MM.1S (cell line): ENCODE measurements around the gene TFR2.

ENCODE experiments used
- DNase-seq: peaks from one replicate; pipeline ENCODE4 v3.0.0-alpha.2; 2015
- H2AFZ ChIP-seq: fragments of 300-600 bp; sonication (generic); 2 replicates; pipeline ENCODE4 v1.6.0; 2016; ENCODE audit warnings: antibody characterized with exemption, low read length
- H3F3A ChIP-seq: fragments of 300-600 bp; sonication (generic); 2 replicates; pipeline ENCODE4 v1.6.1; 2016; ENCODE audit warnings: mild to moderate bottlenecking, antibody characterized with exemption, low read length, moderate library complexity, mixed read lengths; ENCODE audit not compliant: insufficient read depth
- H3K27ac ChIP-seq: fragments of 300-600 bp; sonication (generic); 2 replicates; pipeline ENCODE4 v1.5.1; 2016; ENCODE audit warnings: mild to moderate bottlenecking, low read length
- H3K27me3 ChIP-seq: fragments of 300-600 bp; sonication (generic); replicated peaks from 2 replicates; pipeline ENCODE4 v1.6.0; 2016; ENCODE audit warnings: low read length; ENCODE audit not compliant: insufficient read depth
- H3K36me3 ChIP-seq: fragments of 300-600 bp; sonication (generic); replicated peaks from 2 replicates; pipeline ENCODE4 v1.6.1; 2016; ENCODE audit warnings: mild to moderate bottlenecking, low read length, mixed read lengths; ENCODE audit not compliant: insufficient read depth
- H3K4me1 ChIP-seq: fragments of 300-600 bp; sonication (generic); 2 replicates; pipeline ENCODE4 v1.6.1; 2016; ENCODE audit warnings: low read length, mixed read lengths
- H3K4me2 ChIP-seq: fragments of 300-600 bp; sonication (generic); 2 replicates; pipeline ENCODE4 v1.6.0; 2016; ENCODE audit warnings: low read depth, low read length
- H3K4me3 ChIP-seq: fragments of 300-600 bp; sonication (generic); 2 replicates; pipeline ENCODE4 v1.5.1; 2016; ENCODE audit warnings: low read length, mixed read lengths
- H3K79me2 ChIP-seq: fragments of 300-600 bp; sonication (generic); 2 replicates; pipeline ENCODE4 v1.6.1; 2016; ENCODE audit warnings: mixed run types, low read length, mixed read lengths
- H3K9ac ChIP-seq: fragments of 300-600 bp; sonication (generic); 2 replicates; pipeline ENCODE4 v1.6.1; 2016; ENCODE audit warnings: low read length, mixed read lengths
- H3K9me2 ChIP-seq: fragments of 300-600 bp; sonication (generic); replicated peaks from 2 replicates; pipeline ENCODE4 v1.6.1; 2016; ENCODE audit warnings: mild to moderate bottlenecking, low read length, mixed read lengths; ENCODE audit not compliant: insufficient read depth
- H3K9me3 ChIP-seq: fragments of 300-600 bp; sonication (generic); replicated peaks from 2 replicates; pipeline ENCODE4 v1.6.1; 2016; ENCODE audit warnings: mild to moderate bottlenecking, low read length, mixed read lengths; ENCODE audit not compliant: insufficient read depth
- H4K20me1 ChIP-seq: fragments of 300-600 bp; sonication (generic); 2 replicates; pipeline ENCODE4 v1.6.1; 2016; ENCODE audit warnings: mild to moderate bottlenecking, low read length, moderate library complexity, mixed read lengths; ENCODE audit not compliant: insufficient read depth
- EZH2 ChIP-seq: fragments of 300-600 bp; sonication (generic); optimal IDR thresholded peaks from 2 replicates; pipeline ENCODE3; 2017; ENCODE audit warnings: low read depth, mild to moderate bottlenecking, antibody characterized with exemption, low read length, mixed read lengths
- EZH2phosphoT487 ChIP-seq: fragments of 300-600 bp; sonication (generic); IDR thresholded peaks from 2 replicates; pipeline ENCODE4 v1.6.1; 2018; ENCODE audit warnings: antibody characterized with exemption, low read length
- TF ChIP-seq, protein P1 (sequence below): fragments of 300-600 bp; sonication (generic); IDR thresholded peaks from 2 replicates; pipeline ENCODE4 v1.5.1; 2016; ENCODE audit warnings: antibody characterized with exemption, low read length, mixed read lengths

Gene TFR2

GRCh38 chr7:100682228-100682741 is 40.9 kb upstream of the TFR2 start:
- no peaks in the 10 kb centered on the region for H3K9me3 ChIP-seq
- H4K20me1 ChIP-seq = no peaks in the 10 kb centered on the region
- no peak overlapping the region for H3K27ac ChIP-seq
- H3K36me3 ChIP-seq = no peaks in the 10 kb centered on the region
- H3F3A ChIP-seq = peaks cover 8% of the 10 kb centered on the region; the same call in 1 of the 2 replicates
- H3K4me3 ChIP-seq = no peak overlapping the region
- H3K4me1 ChIP-seq = no peaks in the 10 kb centered on the region
- no peak overlapping the region for H3K9ac ChIP-seq
- no peak for DNase-seq
- no peaks in the 10 kb centered on the region for H3K9me2 ChIP-seq
- H3K27me3 ChIP-seq = no peaks in the 10 kb centered on the region
- no peak overlapping the region for H3K4me2 ChIP-seq
- H3K79me2 ChIP-seq = peaks cover 12% of the 10 kb centered on the region
- TF ChIP-seq EZH2phosphoT487 = no peak
- TF ChIP-seq, protein P1, sequence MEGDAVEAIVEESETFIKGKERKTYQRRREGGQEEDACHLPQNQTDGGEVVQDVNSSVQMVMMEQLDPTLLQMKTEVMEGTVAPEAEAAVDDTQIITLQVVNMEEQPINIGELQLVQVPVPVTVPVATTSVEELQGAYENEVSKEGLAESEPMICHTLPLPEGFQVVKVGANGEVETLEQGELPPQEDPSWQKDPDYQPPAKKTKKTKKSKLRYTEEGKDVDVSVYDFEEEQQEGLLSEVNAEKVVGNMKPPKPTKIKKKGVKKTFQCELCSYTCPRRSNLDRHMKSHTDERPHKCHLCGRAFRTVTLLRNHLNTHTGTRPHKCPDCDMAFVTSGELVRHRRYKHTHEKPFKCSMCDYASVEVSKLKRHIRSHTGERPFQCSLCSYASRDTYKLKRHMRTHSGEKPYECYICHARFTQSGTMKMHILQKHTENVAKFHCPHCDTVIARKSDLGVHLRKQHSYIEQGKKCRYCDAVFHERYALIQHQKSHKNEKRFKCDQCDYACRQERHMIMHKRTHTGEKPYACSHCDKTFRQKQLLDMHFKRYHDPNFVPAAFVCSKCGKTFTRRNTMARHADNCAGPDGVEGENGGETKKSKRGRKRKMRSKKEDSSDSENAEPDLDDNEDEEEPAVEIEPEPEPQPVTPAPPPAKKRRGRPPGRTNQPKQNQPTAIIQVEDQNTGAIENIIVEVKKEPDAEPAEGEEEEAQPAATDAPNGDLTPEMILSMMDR = no peak
- TF ChIP-seq EZH2 = no peak
- H2AFZ ChIP-seq = no peak overlapping the region

DNA sequence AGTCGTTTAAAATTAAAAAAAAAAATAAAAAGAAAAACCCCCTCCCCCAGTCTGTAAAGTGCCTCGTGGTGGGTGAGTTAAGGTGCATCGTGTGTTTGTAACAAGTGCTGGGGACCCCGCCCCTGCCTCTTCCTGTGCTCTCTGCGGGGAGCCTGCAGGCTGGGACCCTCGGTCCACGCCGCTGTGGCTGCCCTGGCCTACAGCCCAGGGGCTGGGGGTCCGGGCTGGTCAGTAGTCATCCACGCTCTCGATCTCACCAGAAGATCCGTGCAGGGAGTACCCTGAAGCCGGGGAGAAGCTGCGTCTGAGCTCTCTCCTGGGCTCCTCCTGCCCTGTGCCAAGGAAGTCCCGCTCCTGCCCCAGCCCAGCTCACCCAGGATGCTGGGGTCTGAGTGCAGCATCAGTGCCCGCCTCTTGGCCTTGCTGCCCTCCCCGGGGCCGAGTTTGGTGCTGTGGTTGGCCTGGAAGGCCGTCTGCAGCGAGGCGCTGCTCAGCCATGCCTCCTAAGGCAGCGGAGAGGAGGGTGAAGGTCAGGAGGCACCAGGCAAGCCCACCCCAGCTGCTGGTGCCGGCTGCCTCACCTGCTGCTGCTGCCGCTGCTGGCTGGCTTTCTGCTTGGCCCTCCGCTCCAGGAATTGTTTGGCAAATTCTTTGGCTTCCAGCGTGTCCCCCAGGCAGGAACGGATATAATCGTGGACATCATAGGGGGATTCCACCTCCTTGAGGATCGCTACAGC is 40.3 kb upstream of the TFR2 start:
- no peaks in the 10 kb centered on the region for H3K36me3 ChIP-seq
- no peaks in the 10 kb centered on the region for H3K9me3 ChIP-seq
- H3F3A ChIP-seq = peaks cover 8% of the 10 kb centered on the region; the same call in 1 of the 2 replicates
- no peaks in the 10 kb centered on the region for H3K27me3 ChIP-seq
- no peak overlapping the region for H3K9ac ChIP-seq
- peaks cover 18% of the 10 kb centered on the region for H3K79me2 ChIP-seq
- H3K4me2 ChIP-seq = no peak overlapping the region
- H3K9me2 ChIP-seq = no peaks in the 10 kb centered on the region
- no peak for DNase-seq
- H3K4me1 ChIP-seq = no peaks in the 10 kb centered on the region
- no peak overlapping the region for H2AFZ ChIP-seq
- H3K27ac ChIP-seq = no peak overlapping the region
- no peak overlapping the region for H3K4me3 ChIP-seq
- TF ChIP-seq EZH2phosphoT487 (no peak), EZH2 (no peak)
- TF ChIP-seq, protein P1 = no peak
- H4K20me1 ChIP-seq = no peaks in the 10 kb centered on the region

DNA sequence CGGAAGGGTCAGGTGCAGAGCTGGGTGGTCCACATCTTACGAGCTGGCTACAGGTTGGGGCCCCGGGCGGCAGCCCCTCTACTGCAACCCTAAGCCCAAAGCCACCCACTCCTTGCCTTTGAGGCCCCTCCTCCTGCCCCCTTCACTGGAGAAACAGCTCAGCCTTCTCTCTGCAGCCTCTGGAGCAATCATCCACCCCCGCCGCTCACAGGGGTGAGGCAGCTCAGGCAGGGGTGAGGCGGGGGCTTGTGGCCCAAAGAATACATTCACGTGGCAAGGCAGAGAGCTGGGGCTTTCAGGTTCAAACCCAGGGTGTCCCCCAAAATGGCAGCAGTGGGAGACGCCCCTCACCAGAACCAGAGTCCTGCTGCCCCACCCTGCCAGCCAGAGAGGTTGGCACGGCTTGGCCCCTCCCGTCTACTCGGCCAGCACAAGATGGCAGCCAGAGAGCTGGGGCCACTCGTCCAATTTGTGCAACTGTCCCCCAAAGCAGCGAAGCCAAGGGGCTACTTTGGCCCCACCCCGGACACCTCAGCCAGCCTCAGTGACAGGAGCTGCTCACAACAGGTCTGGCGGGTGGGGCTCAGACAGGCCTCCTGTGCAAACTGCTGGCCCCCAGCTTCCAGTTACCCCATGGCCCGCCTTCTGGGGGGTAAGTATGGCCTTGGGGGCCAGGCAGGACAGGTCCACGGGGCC is 39.4 kb upstream of the TFR2 start:
- Histone ChIP-seq H3K4me2 (no peak overlapping the region), H3F3A (peaks cover 8% of the 10 kb centered on the region; the same call in 1 of the 2 replicates), H3K9me2 (no peaks in the 10 kb centered on the region), H4K20me1 (no peaks in the 10 kb centered on the region), H3K9me3 (no peaks in the 10 kb centered on the region), H2AFZ (no peak overlapping the region), H3K9ac (no peak overlapping the region), H3K36me3 (no peaks in the 10 kb centered on the region), H3K79me2 (peaks cover 27% of the 10 kb centered on the region), H3K4me3 (no peak overlapping the region), H3K27ac (no peak overlapping the region), H3K27me3 (no peaks in the 10 kb centered on the region), H3K4me1 (no peaks in the 10 kb centered on the region)
- TF ChIP-seq, protein P1 = no peak
- TF ChIP-seq EZH2 (no peak), EZH2phosphoT487 (no peak)
- no peak for DNase-seq
